HepG2 (cell line): ENCODE results near the gene ASH1L. TPM values are rescaled to one million over a fixed set of nuclear protein-coding genes. Genes with fewer than 3 reads are reported as not detected.

Source experiments
- AGO2 ChIP-seq: fragments of 200-400 bp; formaldehyde crosslinking; optimal IDR thresholded peaks from 2 replicates; pipeline ENCODE3; 2017; ENCODE audit warnings: mild to moderate bottlenecking, low read depth, low read length, moderate library complexity
- BRCA1 ChIP-seq: sonication (generic); formaldehyde crosslinking; IDR thresholded peaks from 2 replicates; pipeline ENCODE4 v1.4.0; 2020; ENCODE audit warnings: missing genetic modification reagents
- CBFB ChIP-seq: sonication (generic); formaldehyde crosslinking; IDR thresholded peaks from 2 replicates; pipeline ENCODE4 v1.4.0; 2020; ENCODE audit warnings: missing genetic modification reagents
- ETV6 ChIP-seq: sonication (generic); formaldehyde crosslinking; conservative IDR thresholded peaks from 2 replicates; pipeline ENCODE4 v1.4.0; 2020; ENCODE audit warnings: missing genetic modification reagents
- HNRNPK ChIP-seq: fragments of 200-400 bp; formaldehyde crosslinking; IDR thresholded peaks from 2 replicates; pipeline ENCODE4 v1.6.1; 2018; ENCODE audit warnings: low read length, low read depth, moderate library complexity, mild to moderate bottlenecking; ENCODE audit not compliant: poor library complexity, severe bottlenecking
- HOXA5 ChIP-seq: sonication (generic); formaldehyde crosslinking; IDR thresholded peaks from 2 replicates; pipeline ENCODE4 v1.4.0; 2020; ENCODE audit warnings: missing genetic modification reagents
- KLF15 ChIP-seq: sonication (generic); formaldehyde crosslinking; IDR thresholded peaks from 2 replicates; pipeline ENCODE4 v1.8.1; 2023; ENCODE audit warnings: borderline replicate concordance, mild to moderate bottlenecking, inconsistent platforms, missing genetic modification reagents, mixed read lengths
- MAZ ChIP-seq, 2 experiments: sonication (generic) in 1 of 2; formaldehyde crosslinking in 1 of 2; IDR thresholded peaks; 2 replicates each; pipeline versions ENCODE4 v1.5.0 to v1.6.1; 2012 to 2020; ENCODE audit warnings: low read depth in 2 of 2, mild to moderate bottlenecking in 2 of 2, borderline replicate concordance in 1 of 2, improper control_type of control experiment in 1 of 2, low read length in 1 of 2, missing genetic modification reagents in 1 of 2, moderate library complexity in 1 of 2
- NFRKB ChIP-seq: fragments of 450-650 bp; IDR thresholded peaks from 2 replicates; pipeline ENCODE4 v1.6.1; 2017
- NR1H2 ChIP-seq: sonication (generic); formaldehyde crosslinking; IDR thresholded peaks from 2 replicates; pipeline ENCODE4 v1.8.1; 2022; ENCODE audit warnings: low read depth, missing genetic modification reagents, borderline replicate concordance
- PAXIP1 ChIP-seq: sonication (generic); formaldehyde crosslinking; conservative IDR thresholded peaks from 2 replicates; pipeline ENCODE4 v1.4.0; 2020; ENCODE audit warnings: mild to moderate bottlenecking, missing genetic modification reagents, moderate library complexity
- POLR2AphosphoS5 ChIP-seq: IDR thresholded peaks from 2 replicates; pipeline ENCODE4 v1.6.1; 2012; ENCODE audit warnings: low read depth, low read length
- RBFOX2 ChIP-seq: fragments of 200-400 bp; formaldehyde crosslinking; IDR thresholded peaks from 2 replicates; pipeline ENCODE4 v1.6.1; 2017; ENCODE audit warnings: low read depth, mild to moderate bottlenecking, low read length
- RFX5 ChIP-seq: IDR thresholded peaks from 2 replicates; pipeline ENCODE4 v1.6.1; 2011; ENCODE audit warnings: low read depth, low read length, improper control_type of control experiment
- SSRP1 ChIP-seq: IDR thresholded peaks from 2 replicates; pipeline ENCODE4 v1.6.1; 2016; ENCODE audit warnings: control low read depth
- THAP11 ChIP-seq: IDR thresholded peaks from 2 replicates; pipeline ENCODE4 v1.6.1; 2016; ENCODE audit warnings: missing biosample characterization, missing genetic modification reagents
- ZBTB7A ChIP-seq: sonication (generic); formaldehyde crosslinking; IDR thresholded peaks from 2 replicates; pipeline ENCODE4 v1.8.0; 2022; ENCODE audit warnings: mild to moderate bottlenecking, missing genetic modification reagents
- ZC3H4 ChIP-seq: sonication (generic); formaldehyde crosslinking; IDR thresholded peaks from 2 replicates; pipeline ENCODE4 v1.4.0; 2020; ENCODE audit warnings: missing genetic modification reagents, borderline replicate concordance
- ZFP36L2 ChIP-seq: sonication (generic); formaldehyde crosslinking; IDR thresholded peaks from 2 replicates; pipeline ENCODE4 v1.4.0; 2020; ENCODE audit warnings: missing genetic modification reagents
- ZFP41 ChIP-seq: sonication (generic); formaldehyde crosslinking; IDR thresholded peaks from 2 replicates; pipeline ENCODE4 v1.4.0; 2020; ENCODE audit warnings: mild to moderate bottlenecking, missing genetic modification reagents, borderline replicate concordance
- ZFX ChIP-seq: sonication (generic); formaldehyde crosslinking; IDR thresholded peaks from 2 replicates; pipeline ENCODE4 v1.4.0; 2020; ENCODE audit warnings: mild to moderate bottlenecking, low read depth, missing genetic modification reagents, moderate library complexity
- ZFYVE20 ChIP-seq: sonication (generic); formaldehyde crosslinking; IDR thresholded peaks from 2 replicates; pipeline ENCODE4 v1.8.0; 2023; ENCODE audit warnings: low read depth, mild to moderate bottlenecking, moderate library complexity, missing genetic modification reagents, borderline replicate concordance
- ZNF121 ChIP-seq: sonication (generic); formaldehyde crosslinking; IDR thresholded peaks from 2 replicates; pipeline ENCODE4 v1.5.0; 2020; ENCODE audit warnings: mild to moderate bottlenecking, missing genetic modification reagents
- ZNF143 ChIP-seq: sonication (generic); formaldehyde crosslinking; IDR thresholded peaks from 2 replicates; pipeline ENCODE4 v1.4.0; 2020; ENCODE audit warnings: missing genetic modification reagents
- ZNF34 ChIP-seq: sonication (generic); formaldehyde crosslinking; IDR thresholded peaks from 2 replicates; pipeline ENCODE4 v1.4.0; 2020; ENCODE audit warnings: mild to moderate bottlenecking, missing genetic modification reagents, borderline replicate concordance
- ZNF530 ChIP-seq: sonication (generic); formaldehyde crosslinking; IDR thresholded peaks from 2 replicates; pipeline ENCODE4 v1.5.0; 2020; ENCODE audit warnings: low read depth, mild to moderate bottlenecking, missing genetic modification reagents
- ZNF660 ChIP-seq: sonication (generic); formaldehyde crosslinking; IDR thresholded peaks from 2 replicates; pipeline ENCODE4 v1.5.1; 2020; ENCODE audit warnings: mild to moderate bottlenecking, low read depth, missing genetic modification reagents, borderline replicate concordance
- ZNF737 ChIP-seq: sonication (generic); formaldehyde crosslinking; IDR thresholded peaks from 2 replicates; pipeline ENCODE4 v1.5.0; 2020; ENCODE audit warnings: missing genetic modification reagents, mild to moderate bottlenecking, borderline replicate concordance
- ZNF746 ChIP-seq: sonication (generic); formaldehyde crosslinking; IDR thresholded peaks from 2 replicates; pipeline ENCODE4 v1.8.0; 2022; ENCODE audit warnings: mild to moderate bottlenecking, missing genetic modification reagents
- ZNF879 ChIP-seq: sonication (generic); formaldehyde crosslinking; IDR thresholded peaks from 2 replicates; pipeline ENCODE4 v1.8.1; 2023; ENCODE audit warnings: missing genetic modification reagents
- ZSCAN21 ChIP-seq: sonication (generic); formaldehyde crosslinking; IDR thresholded peaks from 2 replicates; pipeline ENCODE4 v1.8.0; 2022; ENCODE audit warnings: mild to moderate bottlenecking, missing genetic modification reagents, moderate library complexity, borderline replicate concordance
- polyA plus RNA-seq, 8 experiments: library from polyadenylated mRNA; depleted of rRNA in 3 of 8; stranded (reverse) in 7 of 8; unstranded in 1 of 8; fragments of >200 nt; fragmentation: Illumina TruSeq in 4 of 8; extraction: Trizol in 4 of 8; gene quantifications; 2 replicates each; pipeline versions ENCODE4 v1.2.1 to v1.2.3, GENCODE V29; 2011 to 2016; ENCODE audit warnings: low read depth in 4 of 8, missing spikeins in 1 of 8, mixed read lengths in 1 of 8; ENCODE audit not compliant: insufficient read depth in 1 of 8
- total RNA-seq, 5 experiments: library from RNA; depleted of rRNA; stranded (reverse); fragments of >200 nt; fragmentation: Illumina TruSeq; extraction: Trizol; gene quantifications; 2 replicates each; pipeline ENCODE4 v1.2.3, GENCODE V29; 2016; ENCODE audit warnings: low read depth in 1 of 5

ASH1L gene
- total and polyA plus RNA-seq, 2 of the 13 experiments (the other 11 are each of a cell fraction or from before 2014, with no cell fraction given) = 10.2 to 15.3 TPM

- TF ChIP-seq ZNF143 (CRISPR knock-in tag) = no peak
- TF ChIP-seq ZFP36L2 (CRISPR knock-in tag) = no peak
- no peak for TF ChIP-seq ZNF746
- no peak for TF ChIP-seq MAZ (IDR thresholded peaks at IDR 0.05; ENCODE audit: borderline replicate concordance, low read depth, low read length)
- TF ChIP-seq MAZ (CRISPR knock-in tag; IDR thresholded peaks at IDR 0.05; ENCODE audit: low read depth) = 0 out of 2 replicates have a peak, but pooled peaks have one; percentile 57
- no peak for TF ChIP-seq RBFOX2
- no peak for TF ChIP-seq NR1H2 (CRISPR knock-in tag)
- no peak for TF ChIP-seq AGO2
- TF ChIP-seq ZBTB7A (CRISPR knock-in tag) = no peak
- no peak for TF ChIP-seq HOXA5 (CRISPR knock-in tag)
- TF ChIP-seq THAP11 (CRISPR knock-in tag) = peak; percentile 50; the same call in 1 of the 2 replicates
- TF ChIP-seq POLR2AphosphoS5 = 0 out of 2 replicates have a peak, but pooled peaks have one; percentile 16
- TF ChIP-seq ZFX (CRISPR knock-in tag) = no peak
- TF ChIP-seq ZFP41 (CRISPR knock-in tag) = no peak
- TF ChIP-seq ZNF530 (CRISPR knock-in tag) = no peak
- TF ChIP-seq PAXIP1 (CRISPR knock-in tag) = peak; percentile 83
- TF ChIP-seq ZNF737 (CRISPR knock-in tag) = no peak
- TF ChIP-seq ZSCAN21 (CRISPR knock-in tag) = no peak
- no peak for TF ChIP-seq CBFB (CRISPR knock-in tag)
- TF ChIP-seq ZNF879 = no peak
- TF ChIP-seq ZFYVE20 (CRISPR knock-in tag) = no peak
- no peak for TF ChIP-seq ETV6 (CRISPR knock-in tag)
- TF ChIP-seq ZC3H4 (CRISPR knock-in tag) = no peak
- no peak for TF ChIP-seq HNRNPK
- no peak for TF ChIP-seq ZNF660 (CRISPR knock-in tag)
- no peak for TF ChIP-seq ZNF34 (CRISPR knock-in tag)
- TF ChIP-seq BRCA1 = no peak
- TF ChIP-seq NFRKB = no peak
- no peak for TF ChIP-seq ZNF121 (CRISPR knock-in tag)
- no peak for TF ChIP-seq SSRP1 (CRISPR knock-in tag)
- TF ChIP-seq KLF15 (CRISPR knock-in tag) = no peak
- TF ChIP-seq RFX5 = no peak
These were observed 276.1 kb downstream of the ASH1L start (continued) for GRCh38 chr1:155286544-155286943.
